ENCODE measurements around the gene CCNL1.
A peak's percentile ranks its signal among the peaks of the same experiment; 100 is the strongest.

Gene CCNL1

DNA sequence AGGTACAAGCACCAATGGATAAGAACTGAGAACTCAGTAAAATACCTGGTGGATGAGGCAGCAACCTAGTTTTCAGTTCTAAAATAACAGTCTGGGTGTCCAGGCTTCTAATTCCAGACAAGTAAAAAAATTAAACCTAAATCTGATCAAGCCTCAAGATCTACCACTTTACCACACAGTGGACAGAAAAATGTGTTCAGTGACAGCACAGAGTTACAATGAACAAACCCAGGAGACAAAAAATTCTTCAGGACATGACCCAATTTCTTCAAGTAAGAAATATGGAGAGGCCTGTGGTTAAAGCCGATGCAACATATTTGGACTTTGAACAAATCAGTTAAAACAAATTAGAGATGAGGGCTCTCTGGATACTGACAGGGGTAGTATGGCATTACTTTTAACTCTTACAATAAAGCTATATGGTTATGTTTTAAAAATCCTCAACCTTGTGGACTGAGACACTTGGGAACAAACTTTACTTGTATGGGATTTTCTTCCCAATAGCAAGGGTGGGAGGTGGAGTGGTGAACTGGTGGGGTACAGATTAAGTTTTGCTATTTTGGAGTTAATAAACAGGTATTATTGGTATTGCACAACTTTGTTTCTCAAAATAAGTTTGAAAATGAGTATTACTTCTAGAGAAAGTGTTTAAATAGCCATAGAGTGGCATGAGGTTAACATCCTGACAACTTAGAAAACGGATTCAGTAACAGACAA, 14.2 kb downstream of the CCNL1 start:
- no peak for DNase-seq (ENCODE audit: low read depth)

DNA sequence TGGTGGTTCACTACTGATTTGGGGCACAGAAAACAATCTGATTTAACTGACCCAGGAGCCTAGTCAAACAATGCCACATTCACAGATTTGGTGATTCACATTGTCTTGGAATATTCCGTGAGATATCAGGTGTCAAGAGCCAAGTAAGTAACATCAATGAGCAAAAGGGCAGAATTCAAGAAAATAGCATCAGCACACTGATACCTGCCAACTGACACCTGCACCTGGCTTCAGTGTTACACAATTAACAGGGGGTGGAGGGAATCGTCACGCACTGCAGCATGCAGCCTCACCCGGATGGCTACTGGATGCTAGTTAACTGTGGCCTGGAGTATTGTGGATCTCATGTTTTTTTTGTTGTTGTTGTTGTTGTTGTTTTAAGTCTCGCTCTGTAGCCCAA, 17.6 kb downstream of the CCNL1 start:
- no peak for TF ChIP-seq CTCF (IDR thresholded peaks at IDR 0.05; ENCODE audit: control insufficient read depth, insufficient read depth, low read depth, low read length, missing control alignments)
- no peak overlapping the region for H3K4me3 ChIP-seq (ENCODE audit: control insufficient read depth, low read depth, low read length)
- no peak for DNase-seq (ENCODE audit: low read depth)

More for the DNA sequence above, 14.2 kb downstream of the CCNL1 start:
- H3K4me3 ChIP-seq (ENCODE audit: control insufficient read depth, low read depth, low read length): no peak overlapping the region
- no peak for TF ChIP-seq CTCF (IDR thresholded peaks at IDR 0.05; ENCODE audit: control insufficient read depth, insufficient read depth, low read depth, low read length, missing control alignments)

GRCh38 chr3:157139938-157140534, 19.9 kb downstream of the CCNL1 start:
- no peak for DNase-seq (ENCODE audit: low read depth)
- TF ChIP-seq CTCF (IDR thresholded peaks at IDR 0.05; ENCODE audit: control insufficient read depth, insufficient read depth, low read depth, low read length, missing control alignments): no peak
- no peak overlapping the region for H3K4me3 ChIP-seq (ENCODE audit: control insufficient read depth, low read depth, low read length)

GRCh38 chr3:157136647-157137387, 23.1 kb downstream of the CCNL1 start:
- no peak for TF ChIP-seq CTCF (IDR thresholded peaks at IDR 0.05; ENCODE audit: control insufficient read depth, insufficient read depth, low read depth, low read length, missing control alignments)
- no peak overlapping the region for H3K4me3 ChIP-seq (ENCODE audit: control insufficient read depth, low read depth, low read length)
- DNase-seq (ENCODE audit: low read depth): no peak

GRCh38 chr3:157135671-157136396, 24.1 kb downstream of the CCNL1 start:
- peak; percentile 50 for TF ChIP-seq CTCF (IDR thresholded peaks at IDR 0.05; ENCODE audit: control insufficient read depth, insufficient read depth, low read depth, low read length, missing control alignments)
- DNase-seq (ENCODE audit: low read depth): no peak
- H3K4me3 ChIP-seq (ENCODE audit: control insufficient read depth, low read depth, low read length): no peak overlapping the region

DNA sequence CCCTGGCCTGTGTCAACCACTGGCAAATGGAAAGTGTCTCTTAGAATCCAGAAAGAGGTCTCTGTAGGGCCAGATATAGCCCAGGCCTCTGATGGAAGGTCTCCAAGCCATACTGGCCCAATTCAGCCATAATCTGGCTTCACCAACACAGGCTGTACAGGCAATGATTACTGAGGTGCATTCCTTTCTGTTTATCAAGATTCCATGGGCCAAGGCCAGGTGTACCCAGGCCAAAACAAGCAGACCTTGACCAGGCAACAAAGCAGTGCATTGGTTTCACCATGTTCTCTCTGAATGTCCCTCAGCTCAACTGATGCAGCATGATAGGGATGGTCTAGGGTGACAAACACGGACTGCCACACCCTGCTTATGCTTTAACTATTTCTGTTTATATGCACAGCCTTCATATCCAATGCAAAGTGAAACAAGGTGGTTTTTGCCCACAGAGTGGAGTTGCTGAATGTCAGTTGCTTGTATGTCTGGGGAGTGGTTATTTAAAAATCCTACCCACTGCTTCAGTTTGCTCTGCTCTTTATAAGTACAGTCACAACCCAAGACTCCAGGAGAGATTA, 25.2 kb downstream of the CCNL1 start:
- DNase-seq (ENCODE audit: low read depth): no peak
- H3K4me3 ChIP-seq (ENCODE audit: control insufficient read depth, low read depth, low read length): no peak overlapping the region

More for the DNA sequence above, 25.2 kb downstream of the CCNL1 start:
- TF ChIP-seq CTCF (IDR thresholded peaks at IDR 0.05; ENCODE audit: control insufficient read depth, insufficient read depth, low read depth, low read length, missing control alignments): no peak
